Fibroblast of mammary gland (primary cell): Measurements from ENCODE around the gene PTPRD.
"Not testable (repeated sequence)": the region's sequence is repeated elsewhere in the genome, so short reads cannot be mapped to it uniquely, and the experiment has no call there.

Experiments
- DNase-seq: peaks from one replicate; pipeline ENCODE4 v3.0.0-alpha.2; 2010; ENCODE audit warnings: low read depth
- H3K4me3 ChIP-seq: 2 replicates; pipeline ENCODE4 v1.5.1; 2011; ENCODE audit warnings: low read depth, mild to moderate bottlenecking, low read length, moderate library complexity; ENCODE audit not compliant: control insufficient read depth
- TF ChIP-seq, protein P1 (sequence below): conservative IDR thresholded peaks from 2 replicates; pipeline ENCODE4 v1.5.1; 2011; ENCODE audit warnings: low read depth, low read length, inconsistent platforms; ENCODE audit not compliant: control insufficient read depth, insufficient read depth

Gene PTPRD

DNA sequence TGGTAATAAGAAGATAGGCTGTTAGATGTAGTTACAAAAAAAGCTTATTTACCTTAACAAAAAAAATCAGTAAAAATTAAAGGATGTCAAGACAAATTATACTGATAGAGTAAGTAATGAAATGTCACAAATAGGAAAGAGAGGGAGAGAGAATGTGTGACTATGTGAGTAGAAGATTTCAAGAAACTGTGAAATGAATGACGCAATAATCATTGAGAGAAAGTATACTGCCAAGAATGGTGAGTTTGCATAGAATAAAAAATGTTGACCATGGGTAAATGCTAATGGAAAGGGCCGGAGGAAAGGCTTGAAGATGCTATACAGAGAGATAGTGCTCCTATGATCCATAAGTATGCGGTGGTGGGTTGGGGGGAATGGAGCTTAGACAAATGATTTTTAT is 100.7 kb downstream of the PTPRD start:
- H3K4me3 ChIP-seq = no peak overlapping the region
- DNase-seq = no peak
- TF ChIP-seq, protein P1, sequence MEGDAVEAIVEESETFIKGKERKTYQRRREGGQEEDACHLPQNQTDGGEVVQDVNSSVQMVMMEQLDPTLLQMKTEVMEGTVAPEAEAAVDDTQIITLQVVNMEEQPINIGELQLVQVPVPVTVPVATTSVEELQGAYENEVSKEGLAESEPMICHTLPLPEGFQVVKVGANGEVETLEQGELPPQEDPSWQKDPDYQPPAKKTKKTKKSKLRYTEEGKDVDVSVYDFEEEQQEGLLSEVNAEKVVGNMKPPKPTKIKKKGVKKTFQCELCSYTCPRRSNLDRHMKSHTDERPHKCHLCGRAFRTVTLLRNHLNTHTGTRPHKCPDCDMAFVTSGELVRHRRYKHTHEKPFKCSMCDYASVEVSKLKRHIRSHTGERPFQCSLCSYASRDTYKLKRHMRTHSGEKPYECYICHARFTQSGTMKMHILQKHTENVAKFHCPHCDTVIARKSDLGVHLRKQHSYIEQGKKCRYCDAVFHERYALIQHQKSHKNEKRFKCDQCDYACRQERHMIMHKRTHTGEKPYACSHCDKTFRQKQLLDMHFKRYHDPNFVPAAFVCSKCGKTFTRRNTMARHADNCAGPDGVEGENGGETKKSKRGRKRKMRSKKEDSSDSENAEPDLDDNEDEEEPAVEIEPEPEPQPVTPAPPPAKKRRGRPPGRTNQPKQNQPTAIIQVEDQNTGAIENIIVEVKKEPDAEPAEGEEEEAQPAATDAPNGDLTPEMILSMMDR = no peak

DNA sequence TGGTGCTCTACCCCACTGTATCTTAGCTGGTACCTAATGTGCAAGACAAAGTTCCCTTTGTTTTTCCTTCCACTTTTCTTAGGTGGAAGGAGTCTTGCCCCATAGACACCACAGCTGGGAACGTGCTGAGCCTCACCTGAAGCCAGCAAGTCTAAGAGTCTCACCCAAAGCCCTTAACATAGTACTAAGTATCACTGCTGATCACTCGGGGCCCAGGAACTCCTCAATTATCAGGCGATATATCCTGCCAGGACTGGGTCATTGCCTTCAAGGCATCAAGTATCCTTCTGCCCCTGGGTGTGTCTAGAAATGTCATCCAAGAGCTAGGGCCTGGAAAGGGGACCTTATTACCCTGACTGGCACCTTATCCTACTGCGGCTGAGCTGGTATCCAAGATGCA is 123.9 kb downstream of the PTPRD start:
- TF ChIP-seq, protein P1 = no peak

DNA sequence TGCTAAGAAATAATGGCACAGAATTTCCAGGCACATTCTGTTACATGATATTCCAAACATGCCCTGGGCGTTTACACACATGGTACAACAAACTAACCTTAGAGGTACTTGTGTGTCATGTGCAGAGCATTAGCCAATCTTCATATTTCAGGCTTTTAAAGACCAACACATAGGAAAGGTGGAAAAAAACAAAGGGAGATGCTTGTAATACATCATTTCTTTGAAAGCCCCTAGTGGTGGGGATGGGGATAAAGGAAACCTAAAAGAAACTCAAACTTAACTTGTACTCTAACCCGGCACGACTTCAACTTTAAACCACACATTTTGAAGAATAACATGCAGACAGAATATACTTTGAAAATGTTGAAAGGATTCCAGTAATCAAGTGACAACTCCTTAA is 133.6 kb downstream of the PTPRD start:
- peak; percentile 1 for DNase-seq

More for the DNA sequence above, 123.9 kb downstream of the PTPRD start:
- H3K4me3 ChIP-seq = no peak overlapping the region
- no peak for DNase-seq

DNA sequence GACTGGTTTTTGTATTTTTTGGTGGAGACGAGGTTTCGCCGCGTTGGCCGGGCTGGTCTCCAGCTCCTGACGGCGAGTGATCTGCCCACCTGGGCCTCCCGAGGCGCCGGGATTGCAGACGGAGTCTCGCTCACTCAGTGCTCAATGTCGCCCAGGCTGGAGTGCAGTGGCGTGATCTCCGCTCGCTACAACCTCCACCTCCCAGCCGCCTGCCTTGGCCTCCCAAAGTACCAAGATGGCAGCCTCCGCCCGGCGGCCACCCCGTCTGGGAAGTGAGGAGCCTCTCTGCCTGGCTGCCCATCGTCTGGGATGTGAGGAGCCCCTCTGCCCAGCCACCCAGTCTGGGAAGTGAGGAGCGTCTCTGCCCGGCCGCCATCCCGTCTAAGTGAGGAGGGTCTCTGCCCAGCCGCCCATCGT is 163.6 kb downstream of the PTPRD start:
- DNase-seq, H3K4me3 ChIP-seq: not testable (repeated sequence)

More for the DNA sequence above, 133.6 kb downstream of the PTPRD start:
- TF ChIP-seq, protein P1 = peak; percentile 18
- no peak overlapping the region for H3K4me3 ChIP-seq

DNA sequence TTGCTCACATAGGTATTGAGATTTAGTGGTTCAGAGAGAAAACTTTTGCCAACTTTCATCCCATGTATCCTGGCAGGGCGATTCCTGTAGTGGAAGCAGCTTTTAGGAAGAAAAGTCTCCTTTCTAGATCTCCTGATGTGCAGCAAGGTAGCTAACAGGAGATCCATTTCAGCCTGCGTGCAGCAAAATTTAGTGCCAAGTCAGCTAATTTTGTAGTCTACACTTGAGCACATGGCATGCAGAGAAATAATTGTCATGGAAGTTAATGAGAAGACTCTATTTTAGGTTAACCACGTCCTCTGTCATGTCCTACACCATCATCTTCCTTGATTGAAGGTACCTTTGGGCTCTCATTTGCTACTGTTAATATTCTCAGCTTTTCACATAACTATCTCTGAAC is 165.8 kb downstream of the PTPRD start:
- TF ChIP-seq, protein P1 = no peak
- H3K4me3 ChIP-seq = no peak overlapping the region
- no peak for DNase-seq

DNA sequence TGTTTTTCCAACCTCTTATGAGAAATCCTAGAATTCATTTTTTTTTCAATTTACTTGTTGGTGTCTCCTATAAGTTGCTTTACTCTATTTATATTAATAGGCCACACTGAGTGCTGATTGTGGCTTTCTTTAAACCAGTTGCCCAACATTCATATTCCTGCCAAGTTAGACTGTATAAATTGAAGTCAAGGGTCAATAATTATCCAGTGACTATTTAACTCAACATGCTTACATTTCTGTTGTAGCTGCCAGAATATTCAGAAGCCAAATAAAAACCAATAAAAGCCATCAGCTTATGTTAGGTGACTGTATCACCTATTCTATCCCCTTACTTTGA is 169.0 kb downstream of the PTPRD start:
- DNase-seq = no peak
- H3K4me3 ChIP-seq = no peak overlapping the region
- TF ChIP-seq, protein P1 = no peak

DNA sequence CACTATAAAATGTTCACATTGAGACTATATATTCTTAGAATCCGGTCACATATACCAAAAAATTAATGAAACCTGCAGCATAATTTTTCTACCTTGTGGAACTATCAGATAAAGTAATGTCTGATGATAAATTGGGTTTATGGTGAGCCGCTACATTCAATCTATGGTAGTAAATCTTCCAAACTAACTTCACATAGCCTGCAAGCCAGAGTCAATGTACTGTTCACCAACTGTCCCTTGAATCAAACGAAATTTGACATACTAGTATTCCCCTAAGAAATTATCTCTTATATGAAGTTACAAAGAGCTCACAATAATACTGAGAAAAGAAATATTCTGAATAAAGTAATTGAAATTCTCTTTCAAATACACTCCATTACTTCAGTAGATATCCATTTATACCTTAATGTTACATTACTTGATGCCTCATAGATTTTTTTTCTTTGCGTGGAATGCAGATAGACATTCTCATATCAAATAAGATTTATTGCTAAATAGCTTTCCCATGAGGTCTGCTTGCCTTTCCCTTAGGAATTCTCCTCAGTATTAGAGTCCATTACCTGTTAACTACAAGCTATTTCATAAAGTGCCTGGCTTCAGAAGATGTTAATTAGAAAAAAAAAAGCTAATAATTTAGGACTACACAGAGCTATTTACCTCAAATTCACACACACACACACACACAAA is 169.5 kb downstream of the PTPRD start:
- DNase-seq = no peak
- no peak overlapping the region for H3K4me3 ChIP-seq
- TF ChIP-seq, protein P1 = no peak
